Activated CD4-positive, alpha-beta T cell treated with anti-CD3 and anti-CD28 coated beads for 48 hours (primary cell): ENCODE measurements around the gene RFPL4A.

Source experiments
- DNase-seq: peaks from one replicate; pipeline ENCODE4 v3.0.0-alpha.2; 2020

RFPL4A gene

DNA sequence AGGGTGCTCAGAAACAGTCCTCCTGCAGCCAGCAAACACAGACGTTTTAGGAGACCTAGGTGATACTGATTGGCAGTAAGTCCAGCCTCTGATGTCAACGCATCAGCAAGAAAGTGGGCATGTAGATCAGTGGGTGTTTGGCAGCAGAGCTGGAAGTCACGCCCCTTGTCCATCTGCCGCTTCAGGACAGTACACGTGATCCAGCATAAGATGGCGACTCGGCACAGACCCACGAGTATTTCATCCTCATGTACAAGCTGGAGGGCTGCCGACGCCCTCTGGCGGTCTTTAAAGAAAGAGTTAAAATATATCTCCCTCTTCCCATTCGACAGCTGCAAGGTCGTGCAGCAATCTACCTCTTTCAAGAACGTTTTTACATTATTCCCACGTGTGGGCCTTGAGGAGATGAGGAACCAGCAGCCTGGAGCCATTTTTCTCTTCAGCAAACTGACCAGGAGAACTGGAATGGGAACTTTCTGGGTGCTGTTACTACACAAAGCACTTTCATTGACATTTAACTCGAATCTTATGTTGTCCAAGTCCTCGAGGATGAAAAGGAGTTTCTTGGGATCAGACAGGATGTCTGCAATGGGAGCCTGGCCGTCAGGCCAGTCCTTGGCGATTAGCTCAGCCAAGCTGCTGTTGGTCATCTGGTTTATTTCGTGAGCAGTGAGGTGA, 50.6 kb downstream of the RFPL4A start:
- peak; percentile 69 for DNase-seq

DNA sequence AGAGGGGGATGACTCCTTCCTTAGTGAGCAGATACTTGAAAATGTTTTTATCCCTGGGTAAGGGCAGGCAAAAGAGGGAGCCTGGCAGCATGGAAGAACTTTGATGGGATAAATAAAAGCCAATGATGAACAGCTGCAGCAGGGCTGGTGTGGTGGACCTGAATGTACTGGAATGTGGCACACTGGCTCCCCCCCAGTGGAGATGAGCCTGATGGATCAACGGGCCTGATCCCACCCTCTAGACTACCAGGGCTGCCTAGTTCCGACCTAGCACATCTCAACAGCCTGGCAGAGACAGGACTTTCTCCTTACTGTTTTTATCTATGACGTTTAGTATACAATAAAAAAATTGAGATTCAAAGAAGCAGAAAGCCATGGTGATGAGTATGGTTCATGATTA, 52.4 kb downstream of the RFPL4A start:
- DNase-seq: no peak

DNA sequence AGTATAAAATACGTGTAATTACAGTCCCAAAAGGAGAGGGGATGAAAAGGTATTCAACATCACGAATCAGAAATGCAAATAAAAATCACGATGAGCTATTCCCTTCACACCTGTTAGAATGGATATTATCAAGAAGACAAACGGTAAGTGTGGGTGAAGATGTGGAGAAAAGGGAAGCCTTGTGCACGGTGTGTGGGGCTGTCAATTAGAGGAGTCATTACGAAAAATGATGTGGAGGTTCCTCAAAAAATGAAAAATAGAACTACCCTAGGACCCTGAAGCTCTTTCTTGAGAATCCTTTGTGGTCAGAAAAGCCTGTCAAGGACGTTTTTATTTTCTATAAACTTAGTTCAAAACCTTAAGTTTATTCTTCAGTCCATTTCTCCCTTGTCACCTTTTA, 53.6 kb downstream of the RFPL4A start:
- no peak for DNase-seq
